Ascending aorta (tissue), 2 donors: ENCODE data around the gene ST7. TPM values are rescaled to one million over a fixed set of nuclear protein-coding genes. Genes with fewer than 3 reads are reported as not detected.
A peak's percentile ranks its signal among the peaks of the same experiment; 100 is the strongest.

Experiments
- DNase-seq, 2 donors: peaks; one replicate each; pipeline ENCODE4 v3.0.0-alpha.2; 2019; ENCODE audit warnings: low spot score in 2 of 2
- H3K27ac ChIP-seq, 2 donors: fragments of 200-600 bp; sonication (generic); one replicate each; pipeline ENCODE4 v1.5.1; 2016 to 2017; ENCODE audit warnings: mild to moderate bottlenecking in 1 of 2
- H3K27me3 ChIP-seq: fragments of 200-600 bp; sonication (generic); one replicate; pipeline ENCODE4 v1.5.1; 2017
- H3K36me3 ChIP-seq, 2 donors: fragments of 200-600 bp; sonication (generic); one replicate each; pipeline ENCODE4 v1.5.1; 2016
- H3K4me1 ChIP-seq, 2 donors: fragments of 200-600 bp; sonication (generic); one replicate each; pipeline ENCODE4 v1.5.1; 2016 to 2017; ENCODE audit warnings: mild to moderate bottlenecking in 1 of 2
- H3K4me3 ChIP-seq, 2 donors: fragments of 200-600 bp; sonication (generic); one replicate each; pipeline ENCODE4 v1.5.1; 2016 to 2017; ENCODE audit warnings: mild to moderate bottlenecking in 1 of 2
- H3K9me3 ChIP-seq, 2 donors: fragments of 200-600 bp; sonication (generic); one replicate each; pipeline ENCODE4 v1.5.1; 2016
- CTCF ChIP-seq, 3 experiments: fragments of 200-600 bp in 2 of 3; fragments of 450-650 bp in 1 of 3; sonication (generic) in 2 of 3; IDR thresholded peaks; one replicate each; pipeline ENCODE4 v1.5.1; 2016 to 2019; ENCODE audit warnings: antibody characterized with exemption in 3 of 3, mild to moderate bottlenecking in 1 of 3, moderate library complexity in 1 of 3
- intact Hi-C: fragments of 100-400 bp; cut with DNase I; formaldehyde crosslinking; loops from one replicate; pipeline ENCODE4 v1.15.1; 2023
- total RNA-seq: library from RNA; depleted of rRNA; stranded (reverse); fragments of >200 nt; gene quantifications from one replicate; pipeline ENCODE4 v1.1.0, GENCODE V29; 2016

The ST7 gene
- total RNA-seq, 1 donor from 2014 or later = 19.2 TPM

DNA sequence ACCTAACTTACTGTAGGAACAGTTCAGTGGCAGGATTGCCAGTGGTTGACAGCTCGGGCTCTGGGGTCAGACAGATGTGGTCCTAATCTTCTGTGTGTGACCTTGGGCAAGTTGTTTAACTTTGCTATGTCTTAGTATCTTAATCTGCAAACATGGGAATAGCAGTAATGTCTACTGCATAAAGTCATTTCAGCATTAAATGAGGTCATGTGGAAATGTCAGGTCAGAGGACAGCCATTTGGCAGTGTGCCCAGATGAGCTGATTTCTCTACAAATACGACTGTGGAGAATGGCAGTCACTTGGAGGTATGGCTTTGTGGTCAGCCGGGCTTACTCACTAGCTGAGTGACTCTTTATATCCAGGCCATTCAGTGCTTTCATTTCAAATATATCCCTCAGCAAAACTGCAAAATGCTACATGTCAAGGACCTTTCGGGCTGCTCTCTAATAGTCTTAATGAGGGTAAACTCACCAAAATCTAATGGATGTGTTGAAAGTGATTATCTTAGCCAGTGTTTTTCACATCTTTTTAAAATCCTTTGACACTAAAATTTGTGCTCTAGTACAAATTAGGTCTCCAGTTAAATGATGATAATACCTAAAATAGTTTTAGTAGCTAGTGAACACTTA is 171.4 kb downstream of the ST7 start:
- no peak for TF ChIP-seq CTCF (IDR thresholded peaks at IDR 0.05)
- intact Hi-C loops = loop anchor here (5.0 to 10.0 kb wide), 3 partner anchors 52 to 950 kb away; partner anchors contain the start of gene CAPZA2
- peak; percentile 60 to 92 for DNase-seq

DNA sequence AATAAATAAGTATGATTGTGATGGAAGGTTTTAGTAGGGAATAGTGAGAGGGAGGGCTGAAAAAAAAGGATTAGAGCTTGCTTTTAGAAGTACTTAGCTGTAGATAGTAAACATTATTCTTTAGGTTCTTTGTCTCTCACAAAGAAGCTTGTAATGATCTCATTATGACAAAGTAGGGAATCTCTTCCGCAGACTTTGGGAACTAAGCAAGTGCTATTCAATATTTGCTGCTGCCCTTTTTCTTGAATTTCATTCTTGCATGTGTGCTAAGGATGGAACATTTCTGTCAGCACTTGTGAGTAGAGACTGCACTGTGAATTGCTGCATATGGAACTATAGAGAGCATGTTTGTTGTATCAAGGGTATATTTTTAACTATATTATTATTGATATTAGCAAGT is 173.4 kb downstream of the ST7 start:
- intact Hi-C loops = loop anchor here (1.0 to 10.0 kb wide), 4 partner anchors 54 to 952 kb away; partner anchors contain the start of gene CAPZA2
- no peak for DNase-seq
- Histone ChIP-seq H3K9me3 (no peaks in the 10 kb centered on the region), H3K4me1 (peaks cover 7 to 14% of the 10 kb centered on the region in 2 donors), H3K4me3 (no peak overlapping the region), H3K27ac (no peak overlapping the region), H3K36me3 (peaks cover 0 to 3% of the 10 kb centered on the region in 2 donors), H3K27me3 (no peaks in the 10 kb centered on the region)
- TF ChIP-seq CTCF (IDR thresholded peaks at IDR 0.05) = no peak

More for the DNA sequence above, 171.4 kb downstream of the ST7 start:
- peak overlapping the region; percentile 2 to 41 for H3K27ac ChIP-seq
- H3K4me1 ChIP-seq = peaks cover 6 to 14% of the 10 kb centered on the region in 2 donors
- H3K9me3 ChIP-seq = no peaks in the 10 kb centered on the region
- H3K36me3 ChIP-seq = no peaks in the 10 kb centered on the region
- no peaks in the 10 kb centered on the region for H3K27me3 ChIP-seq
- no peak overlapping the region for H3K4me3 ChIP-seq

- H3K36me3 ChIP-seq = peaks cover 0 to 4% of the 10 kb centered on the region in 2 donors
- H3K4me1 ChIP-seq = peaks cover 7 to 12% of the 10 kb centered on the region in 2 donors
- no peaks in the 10 kb centered on the region for H3K27me3 ChIP-seq
- H3K27ac ChIP-seq = no peak overlapping the region
- peak; percentile 60 to 68 (median 66) for TF ChIP-seq CTCF (IDR thresholded peaks at IDR 0.05)
- H3K9me3 ChIP-seq = no peaks in the 10 kb centered on the region
- peak in 1 of 2 donors; percentile 72 for DNase-seq
- H3K4me3 ChIP-seq = no peak overlapping the region
- intact Hi-C loops = loop anchor here (1.0 to 10.0 kb wide), 4 partner anchors 55 to 953 kb away; partner anchors contain the start of gene CAPZA2
Observed at GRCh38 chr7:117127585-117128168, 174.4 kb downstream of the ST7 start.

- Histone ChIP-seq H3K9me3 (no peaks in the 10 kb centered on the region), H3K4me1 (peaks cover 3 to 10% of the 10 kb centered on the region in 2 donors), H3K27me3 (no peaks in the 10 kb centered on the region), H3K36me3 (peaks cover 0 to 10% of the 10 kb centered on the region in 2 donors), H3K4me3 (no peak overlapping the region), H3K27ac (peak overlapping the region in 1 of 2 donors; percentile 2)
- intact Hi-C loops = loop anchor here (5.0 to 10.0 kb wide), 3 partner anchors 57 to 955 kb away; partner anchors contain the start of gene CAPZA2
- no peak for DNase-seq
- no peak for TF ChIP-seq CTCF (IDR thresholded peaks at IDR 0.05)
Observed at GRCh38 chr7:117129521-117129955, 176.2 kb downstream of the ST7 start.

GRCh38 chr7:117130262-117130661 is 177.0 kb downstream of the ST7 start:
- no peak for TF ChIP-seq CTCF (IDR thresholded peaks at IDR 0.05)
- Histone ChIP-seq H3K4me1 (peaks cover 3 to 5% of the 10 kb centered on the region in 2 donors), H3K36me3 (peaks cover 0 to 11% of the 10 kb centered on the region in 2 donors), H3K27me3 (no peaks in the 10 kb centered on the region), H3K9me3 (no peaks in the 10 kb centered on the region), H3K4me3 (no peak overlapping the region), H3K27ac (no peak overlapping the region)
- no peak for DNase-seq
- intact Hi-C loops = no loop called here
